Peyer's patch (tissue), 4 donors: ENCODE measurements around the gene WWC1.

Experiments
- CTCF ChIP-seq, 6 experiments: fragments of 450-650 bp in 4 of 6; fragments of 200-600 bp in 2 of 6; sonication (generic) in 1 of 6; IDR thresholded peaks; one replicate each; pipeline ENCODE4 v1.5.1; 2017 to 2019; ENCODE audit warnings: antibody characterized with exemption in 6 of 6, mild to moderate bottlenecking in 3 of 6, moderate library complexity in 1 of 6
- POLR2A ChIP-seq, 2 donors: fragments of 450-650 bp; IDR thresholded peaks; one replicate each; pipeline ENCODE4 v1.5.1; 2017; ENCODE audit warnings: antibody characterized with exemption in 2 of 2, mild to moderate bottlenecking in 2 of 2, moderate library complexity in 2 of 2

GRCh38 chr5:168411871-168412270 is 120.4 kb downstream of the WWC1 start:
- TF ChIP-seq CTCF (IDR thresholded peaks at IDR 0.05) (no peak), POLR2A (IDR thresholded peaks at IDR 0.05) (no peak)
